HG03045 (cell line): ENCODE results near the gene RFK.
"Not testable (repeated sequence)": the region's sequence is repeated elsewhere in the genome, so short reads cannot be mapped to it uniquely, and the experiment has no call there.

Experiments used
- ATAC-seq: cut with Tn5 transposase; IDR thresholded peaks from one replicate; pipeline ENCODE4 v1.9.1; 2021; ENCODE audit warnings: mild to moderate bottlenecking, moderate library complexity; ENCODE audit not compliant: unreplicated experiment

RFK gene

DNA sequence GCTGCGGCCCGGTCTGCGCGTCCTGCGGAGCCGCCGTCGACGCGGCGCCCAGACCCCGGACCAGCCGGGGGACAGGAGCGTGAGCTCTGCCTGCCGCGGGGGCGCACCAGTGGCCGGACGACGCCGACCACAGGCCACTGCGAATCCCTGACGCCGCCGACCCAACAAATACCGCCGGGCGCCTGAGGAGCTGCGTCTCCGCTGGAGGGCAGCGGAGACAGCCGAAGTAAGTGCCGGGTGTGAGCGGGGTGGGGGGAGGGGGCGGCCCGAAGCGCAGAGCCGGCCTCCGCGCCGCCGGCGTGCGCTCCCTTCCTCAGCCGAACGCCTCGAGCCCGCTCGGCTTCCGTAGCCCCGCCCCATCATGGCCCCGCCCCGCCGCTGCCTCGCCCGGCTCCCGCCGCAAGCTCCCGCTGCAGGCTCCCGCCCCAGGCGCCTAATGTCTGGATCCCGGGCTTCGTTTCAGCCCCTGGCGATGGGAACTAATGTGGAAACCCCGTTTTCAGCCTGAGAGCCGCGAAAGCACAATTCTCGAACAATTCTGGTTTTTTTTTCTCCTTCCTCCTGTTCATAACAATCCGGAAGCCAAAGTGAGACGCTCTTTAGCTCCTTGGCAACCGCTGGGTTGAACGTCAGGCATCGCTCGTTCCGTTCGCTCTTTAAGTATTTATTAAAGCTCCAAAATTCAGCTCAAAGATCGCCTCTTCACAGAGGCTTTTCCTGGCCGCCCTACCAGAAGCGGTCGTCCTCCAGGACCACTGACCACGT is at the start of gene RFK:
TSS of gene RFK (minus strand) at position 232 of the 765 bp plus-strand sequence. CDS start 255 bp downstream, outside the sequence.
- ATAC-seq: peak; percentile 78

GRCh38 chr9:76443887-76444286 is 49.7 kb upstream of the RFK start:
- ATAC-seq: no peak

GRCh38 chr9:76441551-76442322 is 47.5 kb upstream of the RFK start:
- ATAC-seq: peak; percentile 56

DNA sequence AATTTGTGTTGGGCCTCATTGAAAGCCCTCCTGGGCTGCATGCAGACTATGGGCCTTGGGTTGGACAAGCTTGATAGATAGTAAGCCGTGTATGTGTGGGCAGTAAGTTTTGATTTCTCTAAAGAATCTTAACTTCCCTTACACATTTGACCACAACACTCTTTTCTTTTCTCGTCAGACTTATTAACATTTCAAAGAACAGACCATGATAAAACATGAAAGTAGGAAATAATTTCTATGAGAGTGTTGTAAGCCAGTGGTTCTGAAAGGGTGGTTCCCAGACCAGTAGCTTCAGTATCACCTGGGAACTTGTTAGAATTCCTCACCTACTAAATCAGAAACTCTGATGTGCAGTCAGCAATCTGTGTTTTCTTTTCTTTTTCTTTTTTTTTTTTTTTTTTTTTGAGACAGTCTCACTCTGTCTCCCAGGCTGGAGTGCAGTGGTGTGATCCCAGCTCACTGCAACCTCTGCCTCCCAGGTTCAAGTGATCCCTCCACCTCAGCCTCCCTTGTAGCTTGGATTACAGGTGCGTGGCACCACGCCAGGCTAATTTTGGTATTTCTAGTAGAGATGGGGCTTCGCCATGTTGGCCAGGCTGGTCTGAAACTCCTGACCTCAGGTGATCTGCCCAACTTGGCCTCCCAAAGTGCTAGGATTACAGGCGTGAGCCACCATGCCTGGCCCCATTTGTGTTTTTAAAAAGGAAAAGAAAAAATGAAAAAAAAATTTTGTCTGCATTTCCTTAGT is 44.8 kb upstream of the RFK start:
- ATAC-seq: peak; percentile 69

DNA sequence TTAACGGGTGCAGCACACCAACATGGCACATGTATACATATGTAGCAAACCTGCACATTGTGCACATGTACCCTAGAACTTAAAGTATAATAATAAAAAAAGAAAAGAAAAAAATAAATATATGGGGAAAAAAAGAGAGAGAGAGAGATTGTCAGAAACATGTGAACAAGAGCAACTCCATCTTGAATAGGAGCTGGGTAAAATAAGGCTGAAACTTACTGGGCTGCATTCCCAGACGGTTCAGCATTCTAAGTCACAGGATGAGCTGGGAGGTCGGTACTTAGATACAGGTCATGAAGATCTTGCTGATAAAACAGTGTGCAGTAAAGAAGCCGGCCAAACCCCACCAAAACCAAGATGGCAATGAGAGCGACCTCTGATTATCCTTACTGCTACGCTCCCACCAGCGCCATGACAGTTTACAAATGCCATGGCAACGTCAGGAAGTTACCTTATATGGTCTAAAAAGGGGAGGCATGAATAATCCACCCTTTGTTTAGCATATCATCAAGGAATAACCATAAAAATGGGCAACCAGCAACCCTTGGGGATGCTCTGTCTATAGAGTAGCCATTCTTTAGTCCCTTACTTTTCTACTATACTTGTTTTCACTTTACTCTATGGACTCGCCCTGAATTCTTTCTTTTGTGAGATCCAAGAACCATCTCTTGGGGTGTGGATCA is 42.9 kb upstream of the RFK start:
- ATAC-seq: not testable (repeated sequence)

DNA sequence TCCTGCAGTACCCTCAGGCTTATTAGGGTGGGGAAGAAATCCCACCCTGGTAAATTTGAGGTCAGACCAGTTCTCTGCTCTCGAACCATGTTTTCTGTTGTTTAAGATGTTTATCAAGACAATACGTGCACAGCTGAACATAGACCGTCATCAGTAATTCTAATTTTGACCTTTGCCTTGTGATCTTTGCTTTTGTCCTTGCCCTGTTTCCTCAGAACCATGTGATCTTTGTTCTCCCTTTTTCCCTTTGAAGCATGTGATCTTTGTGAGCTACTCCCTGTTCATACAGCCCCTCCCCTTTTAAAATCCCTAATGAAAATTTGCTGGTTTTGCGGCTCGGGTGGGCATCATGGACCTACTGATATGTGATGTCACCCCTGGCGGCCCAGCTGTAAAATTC is 40.7 kb upstream of the RFK start:
- ATAC-seq: not testable (repeated sequence)

DNA sequence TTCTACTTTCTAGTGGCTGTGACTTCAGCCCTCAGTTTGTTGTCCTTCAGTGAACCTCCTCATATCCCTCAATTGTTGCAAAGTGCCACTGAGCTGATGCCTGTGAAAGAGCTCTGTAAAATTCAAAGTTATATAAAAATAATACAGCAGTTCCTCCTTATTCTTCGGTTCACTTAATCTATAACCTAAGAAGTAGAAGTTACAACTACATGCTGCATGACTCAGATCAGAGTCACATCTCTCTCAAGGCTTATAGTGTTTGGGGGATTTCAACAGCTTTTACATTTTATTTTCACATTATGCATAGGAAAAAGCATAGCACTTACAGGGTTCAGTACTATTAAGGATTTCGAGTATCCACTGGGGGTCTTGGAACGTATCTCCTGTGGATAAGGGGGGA is 39.6 kb upstream of the RFK start:
- no peak for ATAC-seq

DNA sequence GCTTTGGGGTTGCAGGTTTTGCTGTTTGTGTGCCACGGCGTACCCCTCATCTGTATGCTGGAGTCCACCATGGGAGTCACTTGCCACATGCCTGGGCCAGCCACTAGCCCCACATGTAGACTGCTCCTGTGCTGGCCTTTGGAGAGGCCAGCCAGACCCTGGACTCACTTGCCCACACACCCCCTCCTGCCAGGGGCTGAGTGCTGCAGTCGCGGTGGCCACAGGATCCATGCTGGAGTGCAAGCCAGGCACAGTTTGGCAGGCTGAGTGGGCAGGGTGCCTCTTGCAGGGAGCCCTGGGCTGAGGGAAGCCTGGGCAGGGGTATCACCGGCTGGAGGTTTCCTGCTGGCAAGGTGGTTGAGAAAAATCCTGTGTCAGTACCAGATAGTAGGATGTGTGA is 39.2 kb upstream of the RFK start:
- no peak for ATAC-seq

DNA sequence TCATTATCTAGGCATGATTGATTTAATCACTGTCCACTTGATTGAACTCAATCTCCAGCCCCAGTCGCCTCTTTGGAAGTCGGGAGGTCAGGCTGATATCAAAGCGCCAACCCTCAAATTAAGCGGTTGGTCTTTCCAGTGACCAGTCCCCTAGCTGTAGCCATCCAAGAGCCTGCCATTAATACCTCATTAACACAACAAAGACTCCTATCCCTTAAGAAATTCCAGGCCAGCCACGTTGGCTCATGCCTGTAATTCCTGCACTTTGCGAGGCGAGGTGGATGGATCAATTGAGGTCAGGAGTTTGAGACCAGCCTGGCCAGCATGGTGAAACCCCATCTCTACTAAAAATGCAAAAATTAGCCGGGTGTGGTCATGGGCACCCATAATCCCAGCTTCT is 37.4 kb upstream of the RFK start:
- ATAC-seq: no peak

DNA sequence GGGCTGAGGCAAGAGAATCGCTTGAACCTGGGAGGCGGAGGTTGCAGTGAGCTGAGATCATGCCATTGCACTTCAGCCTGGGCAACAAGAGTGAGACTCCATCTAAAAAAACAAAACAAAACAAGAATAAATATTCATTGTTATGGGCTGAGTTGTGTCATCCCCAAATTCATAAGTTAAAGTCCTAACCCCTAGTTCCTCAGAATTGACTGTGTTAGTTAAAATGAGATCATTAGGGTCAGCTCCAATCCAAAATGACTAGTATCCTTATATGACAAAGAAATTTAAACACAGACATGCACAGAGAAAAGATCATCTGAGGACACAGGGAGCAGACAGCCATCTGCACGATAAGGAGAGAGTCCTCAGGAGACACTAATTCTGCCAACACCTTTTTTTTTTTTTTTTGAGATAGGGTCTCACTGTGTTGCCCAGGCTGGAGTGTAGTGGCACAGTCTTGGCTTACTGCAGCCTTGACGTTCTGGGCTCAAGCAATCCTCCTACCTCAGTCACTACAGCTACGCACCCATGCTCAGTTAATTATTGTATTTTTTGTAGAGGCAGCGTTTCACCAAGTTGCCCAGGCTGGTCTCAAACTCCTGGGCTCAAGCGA is 32.7 kb upstream of the RFK start:
- ATAC-seq: no peak

DNA sequence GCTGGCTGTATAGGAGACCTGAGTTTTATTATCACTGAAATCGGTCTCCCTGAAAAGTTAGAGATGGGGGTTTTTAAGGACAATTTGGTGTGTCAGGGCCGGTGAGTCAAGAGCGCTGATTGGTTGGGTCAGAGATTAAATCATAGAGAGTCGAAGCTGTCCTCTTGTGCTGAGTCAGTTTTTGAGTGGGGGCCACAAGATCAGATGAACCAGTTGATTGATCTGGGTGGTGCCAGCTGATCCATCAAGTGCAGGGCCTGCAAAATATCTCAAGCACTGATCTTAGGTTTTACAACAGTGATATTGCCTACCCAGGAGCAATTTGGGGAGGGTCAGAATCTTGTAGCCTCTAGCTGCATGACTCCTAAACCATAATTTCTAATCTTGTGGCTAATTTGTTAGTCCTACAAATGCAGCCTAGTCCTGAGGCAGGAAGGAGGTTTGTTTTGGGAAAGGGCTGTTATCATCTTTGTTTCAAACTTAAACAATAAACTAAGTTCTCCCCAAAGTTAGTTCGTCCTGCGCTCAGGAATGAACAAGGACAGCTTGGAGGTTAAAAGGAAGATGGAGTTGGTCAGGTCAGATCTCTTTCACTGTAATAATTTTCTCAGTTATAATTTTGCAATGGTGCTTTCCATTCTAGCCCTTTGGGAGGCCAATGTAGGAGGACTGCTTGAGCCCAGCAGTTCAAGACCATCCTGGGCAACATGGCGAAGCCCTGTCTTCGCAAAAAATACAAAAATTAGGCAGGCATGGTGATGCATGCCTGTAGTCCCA is 31.6 kb upstream of the RFK start:
- ATAC-seq: no peak

GRCh38 chr9:76424491-76424890 is 30.3 kb upstream of the RFK start:
- ATAC-seq: no peak

- no peak for ATAC-seq
These were observed 29.3 kb upstream of the RFK start for GRCh38 chr9:76423216-76424177.

DNA sequence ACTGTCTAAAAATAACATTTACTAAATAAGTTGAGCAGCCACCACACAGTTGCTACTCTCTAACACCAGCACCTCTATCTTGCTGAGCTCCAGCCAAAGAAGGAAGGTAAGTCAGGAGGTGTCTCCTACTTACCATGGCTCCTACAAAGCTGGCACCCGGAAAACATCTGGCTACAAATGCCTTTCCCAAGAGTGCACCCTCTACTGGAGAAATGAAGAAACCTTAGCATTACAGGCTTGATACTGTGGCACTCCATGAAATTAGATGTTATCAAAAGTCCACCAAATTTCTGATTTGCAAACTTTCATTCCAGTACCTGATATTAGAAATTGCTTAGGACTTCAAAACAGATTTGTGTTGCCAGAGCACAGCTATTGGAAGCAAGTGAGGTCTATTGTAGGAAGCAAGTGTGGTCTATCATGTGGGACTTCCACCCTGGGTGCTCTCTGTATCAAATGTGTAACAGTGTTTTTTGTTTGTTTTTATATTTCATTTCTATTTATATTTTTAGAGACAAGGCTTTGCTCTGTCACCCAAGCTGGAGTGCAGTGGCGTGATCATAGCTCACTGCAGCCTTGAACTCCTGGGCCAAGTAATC is 25.7 kb upstream of the RFK start:
- no peak for ATAC-seq

GRCh38 chr9:76417394-76417793 is 23.2 kb upstream of the RFK start:
- ATAC-seq: no peak

- no peak for ATAC-seq
These were observed 21.5 kb upstream of the RFK start for GRCh38 chr9:76415731-76416130.

DNA sequence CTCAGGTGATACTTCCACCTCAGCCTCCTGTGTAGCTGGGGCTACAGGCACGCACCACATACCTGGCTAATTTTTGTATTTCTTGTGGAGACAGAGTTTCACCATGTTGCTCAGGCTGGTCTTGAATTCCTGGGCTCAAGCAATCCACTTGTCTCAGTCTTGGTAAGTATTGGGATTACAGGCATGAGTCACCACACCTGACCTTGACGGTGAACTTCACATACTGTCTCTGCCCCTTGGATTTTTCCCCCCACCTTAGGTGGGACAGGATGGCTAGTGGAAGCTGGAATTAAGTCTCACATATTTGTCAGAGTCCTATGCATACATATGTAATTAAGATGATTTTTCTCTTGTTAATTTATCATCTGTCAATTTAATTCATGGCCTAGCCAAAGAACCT is 20.9 kb upstream of the RFK start:
- ATAC-seq: no peak

GRCh38 chr9:76414661-76415060 is 20.4 kb upstream of the RFK start:
- ATAC-seq: no peak
